Measurements from ENCODE around the gene KDM8. TPM values are rescaled to one million over a fixed set of nuclear protein-coding genes. Genes with fewer than 3 reads are reported as not detected.

The KDM8 gene
- total RNA-seq: 5.0 and 5.9 TPM in 2 replicates

DNA sequence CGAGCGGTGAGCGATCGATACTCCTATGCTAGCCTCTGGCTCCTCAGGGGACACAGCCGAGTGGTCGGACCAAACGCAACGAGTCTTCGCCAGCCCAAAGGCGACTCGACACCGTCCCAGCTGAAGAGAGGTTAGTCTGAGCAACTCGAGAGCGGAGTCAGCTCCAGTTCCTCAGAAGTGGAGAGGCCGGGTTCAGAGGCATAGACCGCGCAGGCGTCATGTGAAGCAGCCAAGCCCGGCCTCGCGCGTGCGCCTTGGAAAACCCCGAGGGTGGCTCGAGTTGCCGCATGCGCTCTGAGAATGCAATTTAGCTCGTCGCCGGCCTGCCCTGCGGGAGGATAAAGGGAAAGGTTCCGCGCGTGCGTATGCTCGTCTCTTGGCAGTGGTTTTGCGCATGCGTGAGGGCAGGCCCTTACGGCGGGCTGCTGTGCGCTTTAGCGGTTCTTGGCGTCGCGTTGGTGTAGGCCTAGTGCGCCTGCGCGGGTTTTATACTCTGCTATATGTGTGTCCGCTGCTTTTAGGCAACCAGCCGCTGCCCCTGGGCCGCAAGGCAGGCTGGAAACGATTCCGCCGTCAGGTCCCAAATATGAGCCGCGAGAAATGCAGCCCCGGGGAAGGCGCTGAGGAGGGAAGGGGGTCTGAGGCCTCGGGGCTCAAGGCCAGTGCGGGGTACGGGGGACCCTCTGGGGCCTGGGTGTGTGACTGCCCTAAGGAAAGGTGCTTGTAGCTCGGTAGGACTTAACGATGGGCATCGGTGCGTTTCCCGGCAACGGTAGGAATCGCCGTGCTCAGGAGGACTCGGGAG lies at the start of gene KDM8:
KDM8 (plus strand) TSS at position 20 of the 805 bp plus-strand sequence. CDS start 6,598 bp downstream, outside the sequence.

DNA sequence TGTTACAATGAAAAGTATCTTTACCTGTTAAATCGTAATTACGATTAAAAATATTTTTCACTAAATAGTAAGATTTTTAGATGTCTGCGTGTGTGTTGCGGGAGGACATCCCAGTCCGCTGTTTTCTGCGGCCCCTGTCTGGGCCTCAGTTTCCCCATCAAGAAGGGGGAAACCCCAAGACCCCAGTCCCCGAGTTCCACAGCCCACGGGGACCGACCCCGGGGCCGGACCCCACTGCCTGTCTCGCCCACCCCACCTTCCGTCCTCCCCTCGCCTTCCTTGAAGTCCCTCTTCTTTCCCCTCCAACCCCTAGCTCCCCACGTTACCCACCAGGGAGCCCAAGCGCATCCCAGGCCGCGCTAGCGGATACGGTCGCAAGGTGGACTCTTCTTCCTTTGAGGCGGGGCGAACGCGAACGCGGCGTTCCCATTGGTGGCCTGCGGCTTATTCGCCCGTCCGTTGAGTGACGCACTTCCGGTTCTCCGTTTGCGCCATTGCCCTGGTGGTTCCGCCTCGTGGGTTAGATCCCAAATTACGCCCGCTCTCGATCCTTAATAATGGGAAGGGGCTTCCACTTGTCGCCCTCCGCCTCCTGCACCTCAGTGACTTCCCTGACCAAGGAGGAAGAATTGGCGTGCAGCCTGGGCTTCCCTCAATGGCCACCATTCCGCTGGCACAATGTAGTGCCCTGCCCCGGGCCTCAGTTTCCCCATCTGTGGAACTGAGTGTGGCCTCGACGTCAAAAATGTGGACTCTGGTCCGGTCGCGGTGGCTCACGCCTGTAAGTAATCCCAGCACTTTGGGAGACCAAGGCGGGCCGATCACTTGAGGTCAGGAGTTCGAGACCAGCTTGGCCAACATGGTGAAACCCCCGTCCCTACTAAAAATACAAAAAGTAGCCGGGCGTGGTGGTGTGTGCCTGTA lies 65.3 kb downstream of the KDM8 start, which contains the start of gene NSMCE1:
NSMCE1 (minus strand) TSS at position 397 of the 924 bp plus-strand sequence. CDS start 11,202 bp downstream, outside the sequence.

Other genes with a start within 250 kb of the KDM8 start
- gene C16orf82, start 136.6 kb upstream of the KDM8 start, total RNA-seq: not detected in 2 replicates
- 31.4 and 43.3 TPM in 2 replicates for gene NSMCE1, start 65.2 kb downstream of the KDM8 start, total RNA-seq
- gene IL4R, start 110.4 kb downstream of the KDM8 start, total RNA-seq: 5.9 and 7.2 TPM in 2 replicates
- gene IL21R, start 198.6 kb downstream of the KDM8 start, total RNA-seq: under 0.01 TPM in 1 of 2 replicates, not detected in the other